Measurements from ENCODE around the gene CD247.

The CD247 gene

DNA sequence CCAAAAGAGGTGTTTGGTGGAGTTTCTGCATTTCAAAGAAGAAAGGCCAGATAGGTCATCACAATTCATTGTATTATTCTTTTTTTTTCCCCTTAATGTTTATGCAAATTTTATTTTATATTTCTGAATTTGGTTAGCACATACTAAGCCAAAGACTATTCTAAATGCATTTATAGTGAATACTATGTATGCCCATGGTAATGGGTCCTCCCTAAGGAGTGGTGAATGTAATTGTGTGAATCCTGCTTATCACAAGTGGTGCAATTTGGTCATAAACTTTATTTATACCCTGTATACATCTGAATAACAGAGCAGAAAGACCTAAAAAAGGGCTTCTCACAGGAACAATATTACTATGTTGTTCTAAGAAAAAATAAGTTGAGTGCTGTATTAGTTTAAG, 99.1 kb downstream of the CD247 start:
- Mint-ChIP-seq H3K4me3 (no peak overlapping the region), H3K36me3 (peaks cover 23% of the 10 kb centered on the region), H3K9me3 (no peaks in the 10 kb centered on the region), H3K27ac (no peak overlapping the region), H3K4me1 (no peaks in the 10 kb centered on the region), H3K27me3 (no peaks in the 10 kb centered on the region)
- no peak for DNase-seq
- CTCF ChIA-PET = interaction anchor here (1.0 kb wide), 1 partner anchor 115 kb away, joined by 3 read pairs; no protein-coding TSS in a partner anchor

DNA sequence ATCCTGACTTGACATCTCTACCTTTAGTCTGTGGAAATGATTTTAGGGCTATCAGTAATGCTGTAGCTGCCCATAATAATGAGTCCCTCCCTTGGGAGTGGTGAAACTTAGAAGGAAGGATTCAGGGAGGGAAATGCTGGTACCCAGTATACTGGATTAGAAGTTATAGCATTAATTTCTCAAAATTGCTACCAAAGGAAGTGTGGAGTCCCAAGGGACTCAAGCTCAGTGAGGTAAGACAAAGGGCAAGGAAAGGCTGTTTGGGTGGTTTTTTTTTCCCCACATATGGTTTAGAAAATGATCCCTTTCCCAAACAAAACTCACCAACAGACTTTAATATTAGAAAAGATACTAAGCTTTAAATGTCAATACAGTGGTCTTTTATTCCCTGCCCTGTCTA, 99.9 kb downstream of the CD247 start:
- peaks cover 27% of the 10 kb centered on the region for H3K36me3 Mint-ChIP-seq
- no peak overlapping the region for H3K4me3 Mint-ChIP-seq
- no peaks in the 10 kb centered on the region for H3K4me1 Mint-ChIP-seq
- no peaks in the 10 kb centered on the region for H3K9me3 Mint-ChIP-seq
- no peaks in the 10 kb centered on the region for H3K27me3 Mint-ChIP-seq
- CTCF ChIA-PET = interaction anchor here (0.6 to 1.6 kb wide), 3 partner anchors 116 to 138 kb away, joined by 3 to 5 read pairs (median 3); no protein-coding TSS in a partner anchor
- no peak for DNase-seq
- no peak overlapping the region for H3K27ac Mint-ChIP-seq

DNA sequence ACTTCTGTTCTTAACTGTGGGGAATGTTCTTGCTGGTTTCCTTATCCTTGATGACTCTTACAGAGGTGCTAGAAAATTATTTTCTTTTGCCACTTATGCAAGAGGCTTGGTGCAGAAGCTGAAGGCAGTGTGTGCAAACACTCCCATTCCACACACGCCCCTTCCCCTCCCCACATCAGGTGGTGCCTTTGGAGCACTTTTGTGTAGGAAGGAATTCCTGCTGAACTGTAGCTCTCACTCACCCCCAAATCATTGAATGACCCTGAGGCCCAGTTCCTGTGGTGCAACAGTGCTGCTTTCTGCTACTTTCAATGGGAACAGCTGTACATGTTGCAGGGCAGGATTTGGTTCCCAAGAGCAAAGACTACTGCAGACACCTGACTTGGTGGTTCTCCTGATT, 101.8 kb downstream of the CD247 start:
- DNase-seq = no peak
- H3K36me3 Mint-ChIP-seq = peaks cover 43% of the 10 kb centered on the region
- peaks cover 6% of the 10 kb centered on the region for H3K4me1 Mint-ChIP-seq
- no peak overlapping the region for H3K4me3 Mint-ChIP-seq
- CTCF ChIA-PET = interaction anchor here (1.6 kb wide), 1 partner anchor 118 kb away, joined by 5 read pairs; no protein-coding TSS in a partner anchor
- no peaks in the 10 kb centered on the region for H3K27me3 Mint-ChIP-seq
- no peaks in the 10 kb centered on the region for H3K9me3 Mint-ChIP-seq
- no peak overlapping the region for H3K27ac Mint-ChIP-seq

DNA sequence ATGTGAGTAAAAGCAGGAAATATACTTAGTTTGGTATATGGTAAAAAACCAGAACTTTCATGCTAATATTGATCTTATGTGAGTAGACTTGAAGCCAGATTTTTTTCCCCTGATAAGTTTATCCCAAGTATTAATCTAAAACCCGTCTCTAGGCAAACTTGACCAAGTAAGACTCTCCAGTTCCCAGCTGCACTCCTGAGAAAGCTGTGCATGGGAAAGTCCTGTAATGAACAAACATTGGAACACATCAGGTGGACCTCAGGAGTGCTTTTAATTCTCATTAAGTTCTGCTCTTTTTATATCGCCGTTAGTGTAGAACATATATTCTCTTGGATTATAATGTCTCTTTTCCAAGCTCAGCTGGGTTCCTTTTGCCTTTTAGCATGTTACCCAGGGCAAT, 105.0 kb downstream of the CD247 start:
- Mint-ChIP-seq H3K4me1 (peaks cover 8% of the 10 kb centered on the region), H3K4me3 (no peak overlapping the region), H3K36me3 (peaks cover 44% of the 10 kb centered on the region), H3K27ac (no peak overlapping the region), H3K27me3 (no peaks in the 10 kb centered on the region), H3K9me3 (no peaks in the 10 kb centered on the region)
- CTCF ChIA-PET = interaction anchor here (0.7 to 1.6 kb wide), 4 partner anchors 9 to 121 kb away, joined by 3 to 5 read pairs (median 3); no protein-coding TSS in a partner anchor
- DNase-seq = no peak

DNA sequence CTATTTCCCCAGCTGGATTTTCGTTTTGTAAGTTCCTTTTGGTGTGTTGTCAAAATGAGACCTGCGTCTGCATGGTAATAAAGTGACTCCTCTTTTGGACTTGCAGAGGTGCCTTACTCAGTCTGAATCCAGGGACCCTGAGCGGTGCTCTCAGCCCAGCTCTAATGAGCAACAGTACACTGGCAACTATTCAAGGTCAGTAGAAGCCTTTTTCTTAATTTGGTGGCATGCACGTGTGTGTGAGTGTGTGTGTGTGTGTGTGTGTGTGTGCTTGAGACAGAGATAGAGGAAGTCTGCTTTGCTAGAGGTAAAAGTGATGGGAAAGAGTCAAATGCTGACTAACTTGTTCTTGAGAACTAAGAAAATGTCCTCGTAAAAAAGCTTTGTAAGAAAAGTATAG, 105.4 kb downstream of the CD247 start:
- Mint-ChIP-seq H3K36me3 (peaks cover 43% of the 10 kb centered on the region), H3K27ac (no peak overlapping the region)

DNA sequence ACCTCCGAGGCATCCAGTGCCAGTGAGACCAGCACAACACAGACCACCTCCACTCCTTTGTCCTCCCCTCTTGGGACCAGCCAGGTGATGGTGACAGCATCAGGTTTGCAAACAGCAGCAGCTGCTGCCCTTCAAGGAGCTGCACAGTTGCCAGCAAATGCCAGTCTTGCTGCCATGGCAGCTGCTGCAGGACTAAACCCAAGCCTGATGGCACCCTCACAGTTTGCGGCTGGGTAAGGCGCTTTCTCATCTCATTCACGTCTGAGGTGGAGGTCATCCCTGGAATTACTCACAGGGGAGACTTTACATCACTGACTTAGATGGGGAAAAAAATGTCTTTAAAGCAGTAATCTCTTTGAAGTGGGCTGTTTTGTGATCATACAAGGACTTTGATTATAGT, 106.3 kb downstream of the CD247 start:
- Mint-ChIP-seq H3K27me3 (no peaks in the 10 kb centered on the region), H3K4me1 (peaks cover 8% of the 10 kb centered on the region), H3K36me3 (peaks cover 41% of the 10 kb centered on the region), H3K4me3 (no peak overlapping the region), H3K27ac (no peak overlapping the region), H3K9me3 (no peaks in the 10 kb centered on the region)
- no peak for DNase-seq
- CTCF ChIA-PET = interaction anchor here (0.7 to 1.2 kb wide), 3 partner anchors 11 to 144 kb away, joined by 3 read pairs; no protein-coding TSS in a partner anchor

More for the DNA sequence above, 105.4 kb downstream of the CD247 start:
- H3K4me1 Mint-ChIP-seq = peaks cover 8% of the 10 kb centered on the region
- DNase-seq = no peak
- H3K9me3 Mint-ChIP-seq = no peaks in the 10 kb centered on the region
- no peak overlapping the region for H3K4me3 Mint-ChIP-seq
- CTCF ChIA-PET = interaction anchor here (0.7 to 1.6 kb wide), 5 partner anchors 8 to 122 kb away, joined by 3 to 5 read pairs (median 3); no protein-coding TSS in a partner anchor
- no peaks in the 10 kb centered on the region for H3K27me3 Mint-ChIP-seq

DNA sequence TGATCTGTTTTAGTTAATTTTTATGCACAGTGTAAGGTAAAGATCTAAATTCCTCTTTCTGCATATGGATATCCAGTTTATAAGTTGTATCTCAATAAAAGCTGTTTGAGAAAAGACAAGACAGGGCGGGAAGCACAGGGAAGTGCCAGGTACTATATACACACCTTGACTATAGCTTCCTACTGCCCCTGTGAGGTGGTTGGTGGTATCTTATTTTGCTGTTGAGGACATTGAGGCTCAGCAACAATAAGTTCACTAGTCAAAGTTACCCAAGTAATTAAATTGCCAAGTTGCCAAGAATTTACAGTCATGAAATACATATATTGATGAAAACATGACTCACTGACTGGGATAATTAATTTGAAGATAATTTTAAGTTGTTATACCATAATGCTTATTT, 109.1 kb downstream of the CD247 start:
- Mint-ChIP-seq H3K27ac (peak overlapping the region; percentile 21), H3K9me3 (no peaks in the 10 kb centered on the region), H3K36me3 (peaks cover 37% of the 10 kb centered on the region), H3K4me3 (no peak overlapping the region), H3K27me3 (no peaks in the 10 kb centered on the region), H3K4me1 (peaks cover 8% of the 10 kb centered on the region)
- no peak for DNase-seq
- CTCF ChIA-PET = interaction anchor here (1.0 to 1.7 kb wide), 9 partner anchors 13 to 345 kb away, joined by 3 to 9 read pairs (median 4); no protein-coding TSS in a partner anchor

DNA sequence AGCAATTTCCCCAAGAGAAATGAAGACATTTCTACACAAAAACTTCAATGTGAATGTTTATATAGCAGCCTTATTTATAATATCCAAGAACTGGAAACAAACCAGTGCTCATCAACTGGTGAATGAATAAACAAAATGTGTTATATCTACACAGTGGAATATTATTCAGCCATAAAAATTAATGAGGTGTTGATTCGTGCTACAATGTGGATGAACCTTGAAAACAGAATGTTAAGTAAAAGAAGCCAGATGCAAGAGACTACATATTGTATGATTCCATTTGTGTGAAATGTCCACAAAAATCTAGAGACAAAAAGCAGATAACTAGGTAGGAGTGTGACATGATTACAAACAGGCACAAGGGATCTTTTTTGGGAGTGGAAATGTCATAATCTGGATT, 110.0 kb downstream of the CD247 start:
- no peak for DNase-seq
- peaks cover 34% of the 10 kb centered on the region for H3K36me3 Mint-ChIP-seq

DNA sequence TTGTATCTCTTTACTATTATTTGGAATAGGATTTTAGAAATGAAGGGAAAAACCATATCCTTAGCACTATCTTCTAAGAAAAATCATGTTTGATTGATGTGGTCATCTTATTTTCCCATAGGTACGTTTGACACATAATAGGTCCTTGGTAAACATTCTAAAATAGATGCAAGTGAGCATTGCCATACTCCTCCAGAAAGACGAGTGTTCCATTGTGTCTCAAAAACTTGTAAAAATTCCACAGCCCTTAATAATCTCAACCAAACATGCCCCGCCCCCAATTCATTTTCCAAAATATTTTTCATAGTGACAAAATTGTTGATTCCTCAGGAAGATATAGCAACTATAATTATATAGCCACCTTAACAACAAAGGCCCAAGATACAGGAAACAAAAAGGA, 113.4 kb downstream of the CD247 start:
- CTCF ChIA-PET = interaction anchor here (0.8 to 5.3 kb wide), 3 partner anchors 8 to 129 kb away, joined by 3 to 48 read pairs (median 4); no protein-coding TSS in a partner anchor
- no peaks in the 10 kb centered on the region for H3K9me3 Mint-ChIP-seq
- no peak for DNase-seq
- no peak overlapping the region for H3K27ac Mint-ChIP-seq
- H3K27me3 Mint-ChIP-seq = no peaks in the 10 kb centered on the region
- peaks cover 4% of the 10 kb centered on the region for H3K4me1 Mint-ChIP-seq
- H3K4me3 Mint-ChIP-seq = no peak overlapping the region
- peaks cover 23% of the 10 kb centered on the region for H3K36me3 Mint-ChIP-seq

More for the DNA sequence above, 110.0 kb downstream of the CD247 start:
- no peaks in the 10 kb centered on the region for H3K27me3 Mint-ChIP-seq
- no peaks in the 10 kb centered on the region for H3K9me3 Mint-ChIP-seq
- H3K27ac Mint-ChIP-seq = no peak overlapping the region
- H3K4me3 Mint-ChIP-seq = no peak overlapping the region
- CTCF ChIA-PET = interaction anchor here (1.0 to 1.9 kb wide), 7 partner anchors 125 to 344 kb away, joined by 3 to 9 read pairs (median 7); no protein-coding TSS in a partner anchor
- peaks cover 8% of the 10 kb centered on the region for H3K4me1 Mint-ChIP-seq

DNA sequence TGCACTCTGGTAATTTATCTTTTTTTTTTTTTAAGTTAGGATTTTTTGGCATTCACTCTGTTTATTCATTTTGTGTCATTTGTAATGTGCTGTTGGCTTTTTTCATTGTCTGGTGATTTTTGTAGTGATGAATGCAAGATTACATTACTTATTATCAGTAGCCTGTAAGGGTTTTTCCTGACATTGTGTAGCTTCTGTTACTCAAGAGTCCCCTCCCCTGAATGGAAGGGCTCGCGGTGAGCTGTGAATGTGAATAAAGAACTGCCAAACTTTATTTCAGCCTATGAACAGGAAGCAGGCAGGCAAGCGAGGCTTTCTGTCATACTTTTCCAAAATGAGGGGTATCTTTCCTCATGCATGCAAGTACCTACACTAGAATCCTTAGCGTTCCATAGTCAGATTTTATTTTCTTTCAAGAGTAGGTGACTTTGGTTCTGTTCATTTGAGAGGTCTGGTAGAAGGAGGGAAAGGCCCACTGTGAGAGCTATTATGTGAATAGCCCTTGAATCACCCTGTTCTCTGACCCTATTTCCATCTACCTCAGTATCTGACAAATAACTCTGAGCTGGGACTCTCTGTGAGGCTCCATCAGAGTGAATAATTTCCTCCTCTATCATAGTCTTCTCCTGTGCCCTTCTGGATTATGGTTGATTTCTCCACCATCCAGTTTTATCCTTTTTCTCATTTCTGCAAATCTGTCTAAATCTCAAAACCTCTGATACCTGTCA, 114.0 kb downstream of the CD247 start:
- no peak for DNase-seq
- H3K27ac Mint-ChIP-seq = no peak overlapping the region
- no peak overlapping the region for H3K4me3 Mint-ChIP-seq
- no peaks in the 10 kb centered on the region for H3K9me3 Mint-ChIP-seq
- H3K4me1 Mint-ChIP-seq = peaks cover 4% of the 10 kb centered on the region
- CTCF ChIA-PET = interaction anchor here (0.8 to 5.3 kb wide), 3 partner anchors 9 to 129 kb away, joined by 3 to 48 read pairs (median 4); no protein-coding TSS in a partner anchor
- peaks cover 23% of the 10 kb centered on the region for H3K36me3 Mint-ChIP-seq
- no peaks in the 10 kb centered on the region for H3K27me3 Mint-ChIP-seq

DNA sequence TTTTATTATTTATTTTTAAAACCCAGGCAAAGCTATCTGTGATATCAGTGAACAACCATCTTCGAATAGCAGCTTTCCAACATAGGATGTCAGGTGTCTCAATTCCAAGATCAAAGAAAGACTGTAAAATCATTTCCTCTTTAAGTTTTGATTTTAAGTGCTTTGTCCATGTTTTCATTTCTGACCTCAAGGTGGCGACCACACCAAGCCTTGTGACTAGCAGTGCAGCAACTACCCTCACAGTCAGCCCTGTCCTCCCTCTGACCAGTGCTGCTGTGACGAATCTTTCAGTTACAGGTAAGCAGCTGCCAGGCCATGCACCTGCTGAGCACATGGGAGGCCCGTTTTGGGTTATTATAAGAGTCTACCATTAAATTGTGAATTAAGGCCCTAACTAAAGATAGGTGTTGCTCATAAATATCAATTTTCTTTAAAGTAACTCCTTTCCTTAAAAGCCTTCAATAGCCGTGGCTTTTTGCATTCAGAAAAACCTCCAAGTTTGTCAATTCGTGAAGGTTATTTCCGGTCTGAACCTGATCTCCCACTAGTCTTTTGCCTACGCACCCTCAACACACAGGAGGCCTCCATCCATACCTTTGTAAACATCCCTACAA, 117.0 kb downstream of the CD247 start:
- CTCF ChIA-PET = interaction anchor here (0.7 to 5.3 kb wide), 12 partner anchors 10 to 199 kb away, joined by 3 to 48 read pairs (median 4); no protein-coding TSS in a partner anchor
- peaks cover 30% of the 10 kb centered on the region for H3K36me3 Mint-ChIP-seq
- H3K9me3 Mint-ChIP-seq = no peaks in the 10 kb centered on the region
- H3K4me1 Mint-ChIP-seq = peaks cover 4% of the 10 kb centered on the region
- peak; percentile 65 for DNase-seq
- H3K27ac Mint-ChIP-seq = no peak overlapping the region
- H3K27me3 Mint-ChIP-seq = no peaks in the 10 kb centered on the region
- no peak overlapping the region for H3K4me3 Mint-ChIP-seq

DNA sequence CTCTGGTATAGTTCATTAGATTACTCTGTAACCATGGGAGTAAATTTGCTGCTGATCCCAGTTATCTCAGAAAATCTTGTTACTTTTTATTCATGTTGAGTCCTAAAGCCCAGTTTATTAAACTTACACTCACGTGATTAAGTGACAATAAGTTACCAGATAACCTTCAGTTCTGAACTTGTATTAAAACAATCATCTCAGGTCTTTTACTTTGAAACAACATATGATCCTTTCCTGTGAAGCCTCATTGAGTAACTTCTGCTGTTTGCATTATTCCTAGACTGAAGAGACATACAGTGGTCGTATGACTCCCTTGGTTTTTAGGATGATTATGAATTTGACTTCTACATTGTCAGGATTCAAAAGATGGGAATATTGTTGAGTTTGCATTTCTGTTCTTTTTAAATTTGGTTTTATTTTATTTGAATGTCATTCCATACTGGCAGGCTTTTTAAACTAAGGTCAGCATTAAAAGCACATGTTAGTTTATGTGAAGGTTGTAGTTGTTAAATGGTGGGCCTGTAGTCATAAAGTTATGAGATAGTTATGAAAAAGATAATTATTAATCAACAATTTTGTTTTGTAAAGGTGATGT, 117.9 kb downstream of the CD247 start:
- CTCF ChIA-PET = interaction anchor here (1.0 to 5.3 kb wide), 5 partner anchors 11 to 140 kb away, joined by 3 to 48 read pairs (median 6); no protein-coding TSS in a partner anchor
- no peaks in the 10 kb centered on the region for H3K9me3 Mint-ChIP-seq
- H3K27me3 Mint-ChIP-seq = no peaks in the 10 kb centered on the region
- no peak overlapping the region for H3K27ac Mint-ChIP-seq
- H3K4me3 Mint-ChIP-seq = no peak overlapping the region
- DNase-seq = no peak
- H3K36me3 Mint-ChIP-seq = peaks cover 23% of the 10 kb centered on the region
- H3K4me1 Mint-ChIP-seq = peaks cover 4% of the 10 kb centered on the region

DNA sequence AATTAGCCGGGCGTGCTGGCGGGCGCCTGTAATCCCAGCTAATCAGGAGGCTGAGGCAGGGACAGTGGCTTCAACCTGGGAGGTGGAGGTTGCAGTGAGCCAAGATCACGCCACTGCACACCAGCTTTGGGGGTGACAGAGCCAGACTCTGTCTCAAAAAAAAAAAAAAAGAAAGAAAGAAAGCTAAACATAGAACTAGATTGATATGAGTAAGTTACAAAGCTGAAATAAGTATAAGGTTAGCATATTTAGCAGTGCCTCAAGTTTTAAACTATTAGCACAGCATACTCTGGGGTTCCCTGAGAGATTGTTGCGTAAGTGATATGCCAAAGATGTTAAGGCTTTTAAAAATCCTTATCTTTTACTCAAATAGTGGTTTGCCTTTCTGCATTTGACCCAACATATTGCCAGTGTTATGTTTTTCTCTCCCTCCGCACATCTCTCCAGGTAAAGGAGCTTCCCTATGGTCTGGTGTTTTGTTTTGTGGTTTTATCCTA, 126.1 kb downstream of the CD247 start:
- DNase-seq = no peak
- Mint-ChIP-seq H3K4me3 (no peak overlapping the region), H3K27ac (no peak overlapping the region), H3K9me3 (no peaks in the 10 kb centered on the region), H3K36me3 (peaks cover 9% of the 10 kb centered on the region), H3K4me1 (no peaks in the 10 kb centered on the region), H3K27me3 (no peaks in the 10 kb centered on the region)
- CTCF ChIA-PET = interaction anchor here (0.7 to 1.1 kb wide), 3 partner anchors 10 to 141 kb away, joined by 3 to 4 read pairs (median 3); no protein-coding TSS in a partner anchor

DNA sequence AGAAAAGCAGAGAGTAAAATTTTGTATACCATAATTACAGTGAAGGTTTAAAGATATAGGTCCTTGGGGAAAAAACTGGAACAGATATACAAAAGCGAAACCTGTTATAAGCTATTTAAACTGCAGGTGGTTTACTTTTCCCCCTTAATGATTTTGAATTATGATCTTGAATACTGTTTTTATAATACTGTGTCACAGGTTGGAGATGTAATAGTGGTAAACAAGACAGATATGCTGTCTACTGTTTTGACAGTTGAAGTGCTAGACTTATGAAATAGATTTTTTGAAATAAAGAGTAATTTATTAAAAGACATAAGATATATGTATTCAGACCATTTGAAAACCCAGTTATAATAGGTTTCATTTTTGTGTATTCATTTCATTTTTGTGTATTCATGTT, 129.4 kb downstream of the CD247 start:
- no peak for DNase-seq
- Mint-ChIP-seq H3K27me3 (no peaks in the 10 kb centered on the region), H3K27ac (no peak overlapping the region), H3K9me3 (no peaks in the 10 kb centered on the region), H3K4me3 (no peak overlapping the region), H3K4me1 (no peaks in the 10 kb centered on the region), H3K36me3 (peaks cover 25% of the 10 kb centered on the region)
- CTCF ChIA-PET = no interaction called here

Measured in activated naive CD4-positive, alpha-beta T cell treated with anti-CD3 and anti-CD28 coated beads, Interleukin-2, amount 10 ng/mL, durations not matched to agents 7 days and 5 days (primary cell).